Right renal pelvis (tissue), 4 donors: ENCODE measurements around the gene ALKBH8. TPM values are rescaled to one million over a fixed set of nuclear protein-coding genes. Genes with fewer than 3 reads are reported as not detected.

ENCODE experiments used
- DNase-seq, 4 donors: peaks; one replicate each; pipeline ENCODE4 v3.0.0-alpha.2; 2013; ENCODE audit warnings: low read depth in 4 of 4, low spot score in 3 of 4, missing footprints in 1 of 4
- polyA plus RNA-seq, 4 donors: library from polyadenylated mRNA; unstranded; fragments of 120-200 nt; gene quantifications; one replicate each; pipeline ENCODE4 v1.2.1, GENCODE V29; 2013; ENCODE audit not compliant: insufficient read length in 4 of 4

The ALKBH8 gene, protein sequence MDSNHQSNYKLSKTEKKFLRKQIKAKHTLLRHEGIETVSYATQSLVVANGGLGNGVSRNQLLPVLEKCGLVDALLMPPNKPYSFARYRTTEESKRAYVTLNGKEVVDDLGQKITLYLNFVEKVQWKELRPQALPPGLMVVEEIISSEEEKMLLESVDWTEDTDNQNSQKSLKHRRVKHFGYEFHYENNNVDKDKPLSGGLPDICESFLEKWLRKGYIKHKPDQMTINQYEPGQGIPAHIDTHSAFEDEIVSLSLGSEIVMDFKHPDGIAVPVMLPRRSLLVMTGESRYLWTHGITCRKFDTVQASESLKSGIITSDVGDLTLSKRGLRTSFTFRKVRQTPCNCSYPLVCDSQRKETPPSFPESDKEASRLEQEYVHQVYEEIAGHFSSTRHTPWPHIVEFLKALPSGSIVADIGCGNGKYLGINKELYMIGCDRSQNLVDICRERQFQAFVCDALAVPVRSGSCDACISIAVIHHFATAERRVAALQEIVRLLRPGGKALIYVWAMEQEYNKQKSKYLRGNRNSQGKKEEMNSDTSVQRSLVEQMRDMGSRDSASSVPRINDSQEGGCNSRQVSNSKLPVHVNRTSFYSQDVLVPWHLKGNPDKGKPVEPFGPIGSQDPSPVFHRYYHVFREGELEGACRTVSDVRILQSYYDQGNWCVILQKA
- 10 to 100 TPM; 10.6 to 13.4 (median 12.8) TPM for polyA plus RNA-seq

DNA sequence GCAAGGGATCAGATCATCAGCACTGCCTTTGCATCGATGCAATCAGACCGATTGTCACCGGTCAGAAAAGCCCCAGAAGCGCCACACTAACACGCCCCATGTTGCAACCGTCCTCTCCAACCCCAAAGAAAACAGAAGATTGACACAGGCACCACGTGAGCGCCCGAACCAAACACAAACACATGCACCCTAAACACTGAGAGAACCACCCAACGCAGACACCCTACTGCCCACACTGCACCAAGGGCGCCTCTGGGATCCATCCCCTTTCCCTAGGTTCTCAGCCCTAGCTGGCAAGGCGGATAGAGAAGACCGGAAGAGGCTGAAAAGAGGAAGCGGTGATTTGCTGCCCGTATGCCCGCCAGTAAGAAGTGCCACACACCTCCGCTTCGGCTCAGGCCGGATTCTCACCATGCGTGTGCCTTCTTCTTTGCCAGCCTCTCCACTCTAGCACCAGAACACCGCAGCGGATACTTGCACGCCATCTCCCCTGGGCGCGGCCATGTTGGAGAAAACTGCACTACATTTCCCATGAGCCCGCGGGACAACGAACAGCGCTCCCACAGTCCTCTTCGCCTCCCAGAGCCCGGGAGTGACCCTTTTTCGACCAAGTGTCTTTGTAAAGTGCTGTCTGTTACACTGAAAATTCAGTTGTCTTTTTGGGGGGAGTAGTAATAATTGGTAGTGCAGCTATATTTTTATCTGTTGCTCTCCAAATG lies at the start of gene ALKBH8:
TSS of gene ALKBH8 (minus strand) at position 517 of the 719 bp plus-strand sequence. CDS start 4,842 bp downstream, outside the sequence.
- DNase-seq: peak; percentile 45 to 58 (median 48)

DNA sequence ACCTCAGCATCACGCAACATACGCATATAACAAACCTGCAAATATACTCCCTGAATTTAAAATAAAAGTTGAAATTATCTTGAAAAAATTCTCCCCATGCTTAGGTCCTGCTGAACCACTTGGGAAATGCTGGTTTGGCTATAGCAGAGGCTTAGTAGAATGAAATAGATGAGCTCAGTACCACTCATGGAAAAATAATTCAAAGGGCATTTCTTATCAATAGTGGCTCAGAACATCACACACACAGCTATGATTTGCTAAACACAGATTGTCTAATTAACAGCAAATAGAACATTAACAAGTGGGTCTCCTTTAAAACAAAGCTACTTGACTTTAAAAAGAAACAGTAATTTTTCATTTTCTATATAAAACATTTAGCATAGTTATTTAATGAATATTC lies 46.9 kb upstream of the ALKBH8 start:
- DNase-seq: no peak

DNA sequence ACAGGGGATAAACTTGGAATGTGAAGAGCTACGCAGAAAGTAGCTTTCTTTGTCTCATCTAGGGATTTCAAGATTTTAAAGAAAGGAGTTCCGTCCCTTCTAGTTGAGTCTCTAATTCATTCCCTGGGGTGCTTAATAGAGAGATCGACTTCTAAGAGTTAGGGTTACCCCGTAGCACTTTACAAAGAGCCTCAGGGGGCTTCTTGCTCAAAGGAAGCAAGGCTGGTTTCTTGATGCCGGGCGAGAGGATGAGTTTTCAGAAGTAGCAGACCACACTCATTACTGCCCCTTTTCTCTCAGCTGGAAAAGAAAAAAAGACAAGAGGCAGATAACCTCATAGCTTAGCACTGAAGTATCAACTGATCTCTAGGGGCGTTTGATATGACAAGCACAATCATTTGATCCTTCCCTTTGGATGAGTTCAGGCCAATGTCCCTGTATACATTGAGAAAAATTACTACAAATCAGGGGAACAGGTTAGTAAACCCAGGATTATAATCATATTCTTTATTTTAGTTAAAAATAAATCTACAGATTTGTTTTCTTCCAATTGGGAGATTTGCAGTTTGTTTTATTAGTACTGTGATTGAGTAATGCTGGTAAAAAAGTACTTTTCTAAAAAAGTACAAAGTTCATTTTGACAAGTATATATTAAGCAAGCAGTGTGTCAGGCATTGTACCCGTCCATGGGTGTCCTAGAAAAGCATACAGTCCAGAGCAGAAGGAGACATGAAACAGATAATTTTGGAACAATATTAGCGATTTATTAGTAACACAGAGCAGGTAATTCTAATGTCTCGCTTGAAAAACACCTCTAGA lies 44.1 kb upstream of the ALKBH8 start:
- DNase-seq: no peak

DNA sequence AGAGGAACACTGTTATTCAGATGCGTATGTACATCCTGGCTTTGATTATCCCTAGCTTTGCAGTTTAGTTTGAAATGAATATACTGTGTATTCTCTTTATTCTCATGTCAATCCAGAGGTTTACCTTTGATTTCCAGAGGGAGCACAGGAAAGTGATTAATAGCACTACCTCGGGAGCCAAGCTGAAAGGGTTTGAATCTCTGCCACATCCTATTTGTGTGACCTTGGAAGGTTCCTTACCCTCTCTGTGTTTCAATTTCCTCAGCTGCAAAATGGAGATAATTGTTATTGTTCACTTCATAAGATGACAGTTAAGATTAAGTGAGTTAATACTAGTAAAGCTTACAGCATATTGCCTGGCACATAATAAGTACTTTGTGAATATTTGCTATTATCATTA lies 43.3 kb upstream of the ALKBH8 start:
- DNase-seq: no peak

DNA sequence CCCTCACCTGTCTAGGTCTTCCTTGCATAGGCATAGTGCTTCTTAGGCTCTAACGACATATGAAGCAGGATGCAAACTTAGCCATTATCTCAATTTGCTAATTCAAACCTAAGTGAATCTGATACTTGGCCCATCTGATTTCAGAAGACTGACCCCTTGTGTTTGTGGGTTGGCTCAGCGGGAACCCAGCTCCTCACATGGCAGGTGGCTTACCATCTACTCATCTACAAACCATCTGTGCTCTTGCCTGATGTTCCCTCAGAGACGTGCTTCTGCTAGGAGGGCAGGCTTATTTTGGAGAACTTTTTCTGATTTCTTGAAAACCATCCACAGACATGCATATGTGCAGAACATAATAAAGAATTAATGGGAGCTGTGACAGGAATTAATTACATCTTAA lies 40.6 kb upstream of the ALKBH8 start:
- no peak for DNase-seq

DNA sequence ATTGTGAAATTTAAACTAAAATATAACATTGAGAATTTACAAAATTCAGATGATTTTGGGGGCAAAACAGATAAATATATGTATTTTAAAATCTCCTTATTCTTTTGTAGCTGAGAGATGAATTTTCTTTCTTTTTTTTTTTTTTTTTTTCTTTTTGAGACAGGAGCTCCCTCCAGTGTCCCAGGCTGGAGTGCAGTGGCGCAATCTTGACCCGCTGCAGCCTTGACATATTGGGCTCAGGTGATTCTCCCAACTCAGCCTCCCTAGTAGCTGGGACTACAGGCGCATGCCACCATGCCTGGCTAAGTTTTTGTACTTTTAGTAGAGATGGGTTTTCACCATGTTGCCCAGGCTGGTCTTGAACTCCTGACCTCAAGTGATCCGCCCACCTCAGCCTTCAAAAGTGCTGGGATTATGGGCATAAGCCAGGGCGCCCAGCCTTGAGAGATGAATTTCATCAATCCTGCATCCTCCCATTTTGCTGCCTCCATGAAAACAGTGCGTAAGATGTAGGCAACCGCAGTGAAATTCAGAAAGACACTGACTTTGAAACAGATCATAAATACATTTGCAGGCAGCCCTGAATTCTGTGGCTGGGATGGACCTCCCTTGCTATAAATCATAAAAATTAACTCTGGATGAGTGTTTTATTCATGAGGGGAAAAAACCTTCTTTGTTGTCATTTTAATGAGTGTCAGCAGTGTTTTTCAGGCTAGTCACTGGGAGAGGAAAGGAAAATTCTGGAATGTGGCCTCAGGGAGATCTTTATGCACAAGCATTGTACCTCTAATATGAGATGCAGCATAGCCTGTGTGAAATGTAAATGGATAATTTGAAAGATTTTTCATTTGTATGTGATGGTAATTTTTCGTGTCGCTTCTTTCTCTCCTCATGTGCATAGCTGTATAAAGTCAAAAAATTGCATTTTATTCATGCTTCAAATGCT lies 39.8 kb upstream of the ALKBH8 start:
- no peak for DNase-seq

DNA sequence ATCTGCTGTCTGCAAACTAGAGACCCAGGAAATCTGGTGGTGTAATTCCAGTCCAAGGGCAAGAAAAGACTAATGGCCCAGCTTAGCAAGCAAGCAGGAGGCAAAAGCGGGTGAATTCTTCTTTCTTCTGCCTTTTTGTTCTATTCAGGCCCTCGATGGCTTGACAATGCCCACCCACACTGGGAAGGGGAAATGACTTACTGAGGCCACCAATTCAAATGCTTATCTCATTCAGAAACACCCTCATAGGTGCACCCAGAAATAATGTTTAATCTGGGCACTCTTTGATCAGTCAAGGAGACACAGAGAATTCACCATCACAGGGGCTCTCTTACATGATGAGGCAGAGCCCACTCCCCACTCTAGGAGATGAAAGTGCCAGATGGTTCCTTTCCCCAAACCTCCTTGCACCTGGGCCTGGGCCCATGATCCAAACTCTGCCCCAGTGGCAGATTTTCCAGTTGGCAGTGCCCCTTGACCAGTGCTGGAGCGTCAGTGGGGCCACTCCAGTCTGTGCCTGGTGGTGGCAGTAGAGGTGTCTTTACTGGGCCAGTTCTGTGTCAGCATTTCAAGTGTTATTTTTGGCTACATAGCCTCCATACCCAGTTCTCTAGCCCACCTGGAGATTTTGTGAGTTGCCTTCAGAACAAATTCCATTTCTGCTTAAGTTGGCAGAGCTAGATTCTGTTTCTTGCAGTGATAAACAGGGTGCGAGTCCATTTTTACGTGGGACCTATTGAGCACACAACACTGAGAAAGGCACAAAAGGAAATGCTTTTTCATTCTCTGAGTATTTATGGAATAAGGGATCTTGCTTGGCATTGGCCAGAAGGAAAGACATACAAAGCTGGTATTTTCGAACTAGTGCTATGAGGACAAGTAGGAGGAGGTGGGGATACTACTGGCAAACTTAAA lies 32.9 kb upstream of the ALKBH8 start:
- DNase-seq: no peak

DNA sequence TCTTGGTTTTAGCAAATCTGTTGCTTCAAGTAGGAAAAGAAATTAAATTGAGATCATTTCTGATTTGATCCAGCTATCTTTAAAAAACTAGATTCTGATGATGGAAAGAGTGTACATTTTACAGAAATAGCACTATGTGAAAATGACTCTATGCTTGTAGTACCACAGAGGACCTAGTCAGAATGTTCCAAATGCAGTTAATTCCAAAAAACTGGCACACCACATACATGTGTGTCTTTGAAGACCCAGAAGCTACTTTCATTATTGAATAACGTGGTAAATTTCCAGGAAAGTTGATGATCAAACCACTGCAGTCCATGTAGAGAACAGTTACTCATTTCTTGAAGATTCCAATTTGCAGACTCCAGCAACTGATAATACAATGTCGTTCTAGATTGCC lies 29.2 kb upstream of the ALKBH8 start:
- no peak for DNase-seq

DNA sequence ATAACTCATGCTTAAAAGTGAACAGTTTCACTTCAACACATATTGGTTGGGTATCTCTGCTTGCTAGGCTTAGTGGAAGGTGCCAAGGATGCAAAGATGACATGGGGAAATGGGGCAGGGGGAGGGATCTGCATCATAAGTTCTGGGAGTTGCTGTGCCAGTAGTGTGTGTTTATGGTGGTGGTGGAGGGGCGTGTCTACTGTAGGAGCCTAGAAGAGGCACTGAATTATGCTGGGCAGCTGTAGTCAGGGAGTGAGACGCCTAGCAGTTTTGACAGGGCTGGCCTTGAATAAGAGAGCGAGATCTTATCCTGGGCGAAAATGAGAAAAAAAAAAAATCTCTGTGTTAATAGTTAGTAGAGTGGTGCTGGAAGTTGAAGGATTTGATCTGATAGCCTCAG lies 28.4 kb upstream of the ALKBH8 start:
- DNase-seq: no peak

DNA sequence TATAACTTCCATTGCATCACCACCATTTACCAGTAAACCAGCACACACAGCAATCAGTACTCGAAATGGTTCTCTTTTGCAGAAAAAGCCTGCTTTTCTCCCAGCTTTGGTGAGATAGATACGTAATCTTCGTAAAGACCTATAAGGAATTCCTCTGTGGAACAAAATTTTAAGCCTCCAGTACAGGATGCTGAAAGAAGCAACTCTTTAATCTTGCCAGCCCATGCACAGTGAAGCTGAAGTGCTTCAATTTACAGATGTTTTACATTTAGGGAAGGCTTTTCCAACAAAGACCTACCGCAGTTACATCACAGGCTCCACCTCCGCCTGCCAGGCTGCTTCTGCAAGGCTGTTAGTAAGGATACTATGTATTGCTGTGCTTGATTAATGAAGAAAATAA lies 27.3 kb upstream of the ALKBH8 start:
- no peak for DNase-seq

DNA sequence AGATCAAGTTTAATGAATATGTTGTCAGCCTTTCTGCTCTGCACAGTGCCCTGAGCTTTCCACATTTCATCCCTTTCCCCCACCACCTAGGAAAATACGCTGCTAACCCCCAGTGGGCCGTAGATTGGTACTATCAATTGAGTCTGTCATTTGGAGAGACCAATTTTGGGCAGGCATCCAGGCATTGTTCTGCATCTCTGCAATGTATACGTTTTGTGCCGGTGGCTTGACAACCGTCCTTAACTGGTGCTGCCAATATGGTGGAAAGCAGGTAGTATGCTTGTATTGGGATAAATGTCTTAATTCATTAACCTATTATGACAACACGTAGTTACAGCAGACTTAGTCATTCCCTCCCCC lies 26.7 kb upstream of the ALKBH8 start:
- no peak for DNase-seq

DNA sequence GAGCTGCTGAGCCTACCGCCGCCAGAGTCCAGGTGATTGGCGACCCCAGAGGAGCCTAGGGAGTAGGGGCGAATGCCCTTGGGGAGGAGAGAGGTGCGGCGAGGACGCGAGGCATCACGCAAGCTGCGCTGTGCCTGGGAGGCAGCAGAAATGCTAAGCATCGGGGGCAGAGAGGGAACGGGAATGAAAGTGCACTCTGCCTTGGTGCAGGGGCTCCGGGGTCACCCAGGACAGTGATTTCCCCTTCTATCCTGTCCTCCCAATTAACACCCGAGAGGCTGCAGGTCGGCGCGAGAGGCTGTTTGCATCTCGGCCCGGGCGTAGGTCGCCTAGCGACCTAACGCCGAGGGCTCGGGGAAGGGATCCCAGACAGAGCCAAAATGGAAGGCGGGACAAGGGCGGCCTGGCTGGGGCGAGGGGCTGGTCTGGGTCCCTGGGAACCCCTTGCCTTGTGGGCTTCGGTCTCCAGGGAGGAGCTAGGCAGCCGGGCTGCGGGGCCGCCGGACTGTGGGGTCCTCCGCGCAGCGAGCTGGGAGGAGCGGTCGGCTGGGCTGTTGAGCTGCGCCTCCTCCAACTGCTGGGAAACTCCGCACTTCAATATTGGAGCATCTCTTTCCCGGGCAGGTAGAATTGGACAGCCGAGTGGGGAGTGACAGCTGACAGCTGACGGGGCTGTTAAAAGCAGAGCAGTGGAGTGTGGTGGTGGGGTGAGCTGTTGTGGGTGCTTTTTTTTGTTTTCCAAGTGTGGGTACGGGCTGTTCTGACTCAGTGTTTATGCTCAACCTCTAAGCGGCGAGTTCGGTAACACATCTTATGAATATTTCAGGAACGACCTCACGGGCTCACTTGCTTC lies 26.1 kb upstream of the ALKBH8 start:
- DNase-seq: no peak

DNA sequence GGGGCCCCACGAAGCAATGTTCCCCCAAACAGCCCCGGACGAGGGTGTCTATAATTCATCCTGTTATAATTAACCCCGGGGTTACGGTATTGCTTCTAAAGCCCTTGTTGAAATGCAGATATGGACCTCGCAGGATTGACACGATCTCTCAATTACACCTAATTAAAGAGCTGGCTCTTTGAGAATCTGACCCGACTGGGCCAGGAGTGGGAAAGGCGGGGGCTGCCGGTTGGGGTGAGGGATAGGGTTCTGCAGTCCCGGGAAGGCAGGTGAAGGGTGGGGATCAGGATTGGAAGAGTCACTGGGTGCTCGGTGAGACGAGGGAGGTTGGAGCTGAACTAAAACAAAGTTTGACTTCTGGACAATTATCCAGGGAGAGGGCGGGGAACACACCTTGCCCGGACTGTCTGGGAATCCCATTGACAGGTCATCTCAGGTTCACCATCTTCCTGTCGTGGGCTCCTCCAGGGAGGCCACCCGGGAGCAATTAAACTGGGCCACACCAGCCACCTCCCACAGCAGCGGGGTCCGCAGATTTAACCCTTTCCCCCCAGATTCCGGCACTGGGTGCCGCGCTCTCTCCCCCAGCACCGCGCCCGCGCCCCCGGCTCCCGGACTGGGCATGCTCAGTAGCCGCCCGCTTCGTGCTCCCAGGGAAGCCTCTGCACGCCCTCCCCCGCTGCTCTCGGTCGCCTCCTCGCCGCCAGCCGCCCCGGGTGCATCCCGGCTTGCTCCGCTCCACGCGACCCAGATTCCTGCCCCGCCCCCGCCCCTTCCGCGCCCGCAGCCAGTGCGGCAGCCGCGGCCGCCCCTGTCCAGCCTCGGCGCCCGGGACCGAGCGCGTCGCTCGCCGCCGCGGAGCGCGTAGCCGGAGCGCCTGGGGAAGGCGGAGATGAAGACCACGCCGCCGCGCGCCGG lies 25.2 kb upstream of the ALKBH8 start, which contains the start of gene ELMOD1:
TSS of gene ELMOD1 (plus strand) at position 688 of the 918 bp plus-strand sequence. CDS start 27,043 bp downstream, outside the sequence.
- DNase-seq: no peak

DNA sequence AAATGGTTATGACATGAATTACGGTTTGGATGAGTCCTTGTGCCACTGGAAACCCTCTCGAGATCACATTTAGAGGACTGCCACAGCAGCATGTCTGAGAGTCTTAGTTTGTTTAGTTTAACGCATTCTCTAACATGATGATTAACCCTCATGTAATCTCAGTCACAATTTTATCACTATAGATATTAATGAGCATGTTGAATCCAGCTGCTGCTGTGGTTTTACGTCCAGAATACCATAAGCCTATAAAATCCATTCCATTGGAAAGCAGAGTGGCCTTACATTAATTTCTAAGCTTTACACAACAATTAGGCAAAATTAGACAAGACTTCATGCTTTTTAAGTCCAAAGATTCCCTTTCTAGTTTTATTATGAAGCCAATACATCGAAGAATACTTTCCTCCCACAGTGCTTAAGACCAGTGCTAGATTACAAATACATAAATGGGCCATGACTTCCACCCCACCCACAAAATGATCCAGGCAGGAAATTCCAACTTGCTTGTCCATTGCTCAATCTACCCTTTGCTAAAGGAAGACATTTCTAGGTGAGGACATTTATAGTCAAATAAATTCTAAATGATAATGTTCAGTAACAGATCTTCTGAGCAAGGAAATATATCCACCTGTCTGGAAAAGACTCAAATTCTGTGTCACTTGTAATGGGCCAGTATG lies 21.9 kb upstream of the ALKBH8 start:
- no peak for DNase-seq

DNA sequence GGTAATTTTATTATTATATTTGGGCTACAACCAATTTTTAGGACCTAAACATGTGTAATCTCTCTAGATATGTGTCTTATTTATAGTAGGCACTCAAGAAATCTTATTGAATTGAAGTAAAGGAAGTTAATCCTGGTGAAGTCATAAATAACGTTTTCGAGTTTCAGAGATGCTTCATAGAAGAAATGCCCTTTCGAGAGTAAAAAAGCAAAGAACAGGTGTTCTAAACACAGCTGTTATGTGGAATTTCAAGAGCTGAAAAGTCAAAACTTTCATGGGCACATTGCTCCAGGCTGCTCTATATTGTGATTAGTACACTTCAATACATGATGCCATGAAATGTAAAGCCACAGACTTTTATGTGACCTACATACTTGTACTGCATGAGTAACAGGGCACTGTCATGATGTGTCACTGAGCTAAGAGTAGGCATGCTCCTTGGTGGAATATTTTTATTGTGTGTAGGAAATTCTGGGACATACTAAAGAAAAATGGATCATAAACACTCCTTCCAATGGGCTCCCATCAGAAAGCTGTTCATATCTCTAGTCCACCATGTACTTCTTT lies 18.2 kb upstream of the ALKBH8 start:
- DNase-seq: no peak
